HCT116 (cell line): ENCODE results near the gene DNM2.

Experiments used
- ATF3 ChIP-seq: IDR thresholded peaks from 2 replicates; pipeline ENCODE4 v1.6.1; 2012
- CEBPB ChIP-seq: IDR thresholded peaks from 2 replicates; pipeline ENCODE4 v1.6.1; 2012; ENCODE audit warnings: low read depth
- CTCF ChIP-seq, 3 experiments: fragments of 200-600 bp in 1 of 3; sonication (generic) in 1 of 3; IDR thresholded peaks in 2 of 3; conservative IDR thresholded peaks in 1 of 3; 2 replicates each; pipeline ENCODE4 v1.5.1; 2012 to 2017; ENCODE audit warnings: low read depth in 2 of 3, low read length in 2 of 3, antibody characterized with exemption in 1 of 3, borderline replicate concordance in 1 of 3, control low read depth in 1 of 3, mild to moderate bottlenecking in 1 of 3, mixed read lengths in 1 of 3, mixed run types in 1 of 3, moderate library complexity in 1 of 3; ENCODE audit not compliant: insufficient read depth in 1 of 3
- EGR1 ChIP-seq: IDR thresholded peaks from 2 replicates; pipeline ENCODE4 v1.6.1; 2012; ENCODE audit warnings: low read depth
- EZH2 ChIP-seq: fragments of 200-600 bp; sonication (generic); IDR thresholded peaks from 2 replicates; pipeline ENCODE4 v1.6.1; 2017; ENCODE audit warnings: antibody characterized with exemption, mixed run types
- JUND ChIP-seq: IDR thresholded peaks from 2 replicates; pipeline ENCODE4 v1.6.1; 2012
- POLR2A ChIP-seq: IDR thresholded peaks from 2 replicates; pipeline ENCODE4 v1.7.0; 2011; ENCODE audit warnings: borderline replicate concordance; ENCODE audit not compliant: insufficient read depth, insufficient read length; ENCODE audit errors: extremely low read depth
- POLR2AphosphoS5 ChIP-seq: IDR thresholded peaks from 2 replicates; pipeline ENCODE4 v1.6.1; 2011; ENCODE audit warnings: mild to moderate bottlenecking, low read depth, low read length, moderate library complexity
- SIN3A ChIP-seq: IDR thresholded peaks from 2 replicates; pipeline ENCODE4 v1.6.1; 2012; ENCODE audit warnings: low read depth
- SP1 ChIP-seq: IDR thresholded peaks from 2 replicates; pipeline ENCODE4 v1.6.1; 2012; ENCODE audit warnings: low read depth
- ZNF274 ChIP-seq: fragments of 200-500 bp; sonication (Bioruptor generic); IDR thresholded peaks from 2 replicates; pipeline ENCODE4 v1.6.1; 2014; ENCODE audit warnings: mild to moderate bottlenecking, low read depth, low read length, inconsistent platforms
- TF ChIP-seq, protein P1 (sequence below): IDR thresholded peaks from 2 replicates; pipeline ENCODE4 v1.6.1; 2012; ENCODE audit warnings: low read depth

- TF ChIP-seq EZH2 = no peak
- TF ChIP-seq POLR2A = no peak
- TF ChIP-seq CTCF (IDR thresholded peaks at IDR 0.05 in 2 of 3, conservative IDR thresholded peaks at IDR 0.05 in 1 of 3; ENCODE audit: borderline replicate concordance in 1 of 3, insufficient read depth in 1 of 3, low read depth in 2 of 3, low read length in 2 of 3) = no peak
- no peak for TF ChIP-seq CEBPB
- TF ChIP-seq POLR2AphosphoS5 = no peak
- no peak for TF ChIP-seq ATF3
- TF ChIP-seq, protein P1, sequence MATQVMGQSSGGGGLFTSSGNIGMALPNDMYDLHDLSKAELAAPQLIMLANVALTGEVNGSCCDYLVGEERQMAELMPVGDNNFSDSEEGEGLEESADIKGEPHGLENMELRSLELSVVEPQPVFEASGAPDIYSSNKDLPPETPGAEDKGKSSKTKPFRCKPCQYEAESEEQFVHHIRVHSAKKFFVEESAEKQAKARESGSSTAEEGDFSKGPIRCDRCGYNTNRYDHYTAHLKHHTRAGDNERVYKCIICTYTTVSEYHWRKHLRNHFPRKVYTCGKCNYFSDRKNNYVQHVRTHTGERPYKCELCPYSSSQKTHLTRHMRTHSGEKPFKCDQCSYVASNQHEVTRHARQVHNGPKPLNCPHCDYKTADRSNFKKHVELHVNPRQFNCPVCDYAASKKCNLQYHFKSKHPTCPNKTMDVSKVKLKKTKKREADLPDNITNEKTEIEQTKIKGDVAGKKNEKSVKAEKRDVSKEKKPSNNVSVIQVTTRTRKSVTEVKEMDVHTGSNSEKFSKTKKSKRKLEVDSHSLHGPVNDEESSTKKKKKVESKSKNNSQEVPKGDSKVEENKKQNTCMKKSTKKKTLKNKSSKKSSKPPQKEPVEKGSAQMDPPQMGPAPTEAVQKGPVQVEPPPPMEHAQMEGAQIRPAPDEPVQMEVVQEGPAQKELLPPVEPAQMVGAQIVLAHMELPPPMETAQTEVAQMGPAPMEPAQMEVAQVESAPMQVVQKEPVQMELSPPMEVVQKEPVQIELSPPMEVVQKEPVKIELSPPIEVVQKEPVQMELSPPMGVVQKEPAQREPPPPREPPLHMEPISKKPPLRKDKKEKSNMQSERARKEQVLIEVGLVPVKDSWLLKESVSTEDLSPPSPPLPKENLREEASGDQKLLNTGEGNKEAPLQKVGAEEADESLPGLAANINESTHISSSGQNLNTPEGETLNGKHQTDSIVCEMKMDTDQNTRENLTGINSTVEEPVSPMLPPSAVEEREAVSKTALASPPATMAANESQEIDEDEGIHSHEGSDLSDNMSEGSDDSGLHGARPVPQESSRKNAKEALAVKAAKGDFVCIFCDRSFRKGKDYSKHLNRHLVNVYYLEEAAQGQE = no peak
- no peak for TF ChIP-seq SP1
- TF ChIP-seq JUND = no peak
- TF ChIP-seq SIN3A = no peak
- no peak for TF ChIP-seq ZNF274
- TF ChIP-seq EGR1 = no peak
Observed at GRCh38 chr19:10854350-10855089, 136.6 kb downstream of the DNM2 start.
